Measurements from ENCODE around the gene GPR158.
"Not testable (repeated sequence)": the region's sequence is repeated elsewhere in the genome, so short reads cannot be mapped to it uniquely, and the experiment has no call there.

The GPR158 gene

GRCh38 chr10:25174461-25175230 lies at the start of gene GPR158:
Gene GPR158, plus strand, starts transcription at chr10:25175001. Its CDS starts 420 bp downstream, at chr10:25175421.
- DNase-seq (ENCODE audit: extremely low read depth in 1 of 2, low read depth in 1 of 2), result peak; percentile 7 to 25

- DNase-seq (ENCODE audit: extremely low read depth in 1 of 2, low read depth in 1 of 2), result no peak
Measured at GRCh38 chr10:25125201-25125611, 49.6 kb upstream of the GPR158 start.

GRCh38 chr10:25129592-25129991 lies 45.2 kb upstream of the GPR158 start:
- DNase-seq (ENCODE audit: extremely low read depth in 1 of 2, low read depth in 1 of 2), result no peak

GRCh38 chr10:25130906-25131305 lies 43.9 kb upstream of the GPR158 start:
- DNase-seq (ENCODE audit: extremely low read depth in 1 of 2, low read depth in 1 of 2), result no peak

GRCh38 chr10:25142116-25142864 lies 32.5 kb upstream of the GPR158 start:
- no peak for DNase-seq (ENCODE audit: extremely low read depth in 1 of 2, low read depth in 1 of 2)

GRCh38 chr10:25157650-25158049 lies 17.2 kb upstream of the GPR158 start:
- no peak for DNase-seq (ENCODE audit: extremely low read depth in 1 of 2, low read depth in 1 of 2)

- no peak for DNase-seq (ENCODE audit: extremely low read depth in 1 of 2, low read depth in 1 of 2)
Measured at GRCh38 chr10:25159591-25159990, 15.2 kb upstream of the GPR158 start.

- DNase-seq (ENCODE audit: extremely low read depth in 1 of 2, low read depth in 1 of 2), result no peak
Measured at GRCh38 chr10:25162391-25162790, 12.4 kb upstream of the GPR158 start.

- not testable (repeated sequence) for DNase-seq (ENCODE audit: extremely low read depth in 1 of 2, low read depth in 1 of 2)
Measured at GRCh38 chr10:25163464-25163863, 11.3 kb upstream of the GPR158 start.

- DNase-seq (ENCODE audit: extremely low read depth in 1 of 2, low read depth in 1 of 2), result no peak
Measured at GRCh38 chr10:25169740-25170139, 5.1 kb upstream of the GPR158 start.

GRCh38 chr10:25170627-25171026 lies 4.2 kb upstream of the GPR158 start:
- no peak for DNase-seq (ENCODE audit: extremely low read depth in 1 of 2, low read depth in 1 of 2)

- DNase-seq (ENCODE audit: extremely low read depth in 1 of 2, low read depth in 1 of 2), result no peak
Measured at GRCh38 chr10:25175527-25176420, 973 bp downstream of the GPR158 start.

GRCh38 chr10:25176421-25176968 lies 1.7 kb downstream of the GPR158 start:
- no peak for DNase-seq (ENCODE audit: extremely low read depth in 1 of 2, low read depth in 1 of 2)

GRCh38 chr10:25177093-25177753 lies 2.4 kb downstream of the GPR158 start:
- no peak for DNase-seq (ENCODE audit: extremely low read depth in 1 of 2, low read depth in 1 of 2)

- no peak for DNase-seq (ENCODE audit: extremely low read depth in 1 of 2, low read depth in 1 of 2)
Measured at GRCh38 chr10:25177754-25178135, 2.9 kb downstream of the GPR158 start.

- no peak for DNase-seq (ENCODE audit: extremely low read depth in 1 of 2, low read depth in 1 of 2)
Measured at GRCh38 chr10:25178411-25178810, 3.6 kb downstream of the GPR158 start.

GRCh38 chr10:25180801-25181200 lies 6.0 kb downstream of the GPR158 start:
- DNase-seq (ENCODE audit: extremely low read depth in 1 of 2, low read depth in 1 of 2), result no peak

GRCh38 chr10:25182636-25183035 lies 7.8 kb downstream of the GPR158 start:
- no peak for DNase-seq (ENCODE audit: extremely low read depth in 1 of 2, low read depth in 1 of 2)

- no peak for DNase-seq (ENCODE audit: extremely low read depth in 1 of 2, low read depth in 1 of 2)
Measured at GRCh38 chr10:25191162-25191895, 16.5 kb downstream of the GPR158 start.

GRCh38 chr10:25198151-25198550 lies 23.4 kb downstream of the GPR158 start:
- no peak for DNase-seq (ENCODE audit: extremely low read depth in 1 of 2, low read depth in 1 of 2)
